Hepatocyte (in vitro differentiated cells): ENCODE measurements around the gene ASL. TPM values are rescaled to one million over a fixed set of nuclear protein-coding genes. Genes with fewer than 3 reads are reported as not detected.
"Not testable (repeated sequence)": the region's sequence is repeated elsewhere in the genome, so short reads cannot be mapped to it uniquely, and the experiment has no call there.

Source experiments
- DNase-seq: peaks from one replicate; pipeline ENCODE4 v3.0.0-alpha.2; 2016; ENCODE audit warnings: low spot score
- H2AFZ ChIP-seq: fragments of 200-600 bp; sonication (generic); 2 replicates; pipeline ENCODE4 v1.6.0; 2016; ENCODE audit warnings: antibody characterized with exemption, mild to moderate bottlenecking
- H3K27ac ChIP-seq: fragments of 200-600 bp; sonication (generic); 2 replicates; pipeline ENCODE4 v1.5.1; 2016; ENCODE audit warnings: mild to moderate bottlenecking
- H3K27me3 ChIP-seq: fragments of 200-600 bp; sonication (generic); 2 replicates; pipeline ENCODE4 v1.6.1; 2016
- H3K36me3 ChIP-seq: fragments of 200-600 bp; sonication (generic); replicated peaks from 2 replicates; pipeline ENCODE4 v1.5.1; 2016; ENCODE audit warnings: low read depth; ENCODE audit not compliant: insufficient read depth
- H3K4me1 ChIP-seq: fragments of 200-600 bp; sonication (generic); 2 replicates; pipeline ENCODE4 v1.5.1; 2016; ENCODE audit warnings: mild to moderate bottlenecking, moderate library complexity; ENCODE audit not compliant: insufficient read depth
- H3K4me2 ChIP-seq: fragments of 200-600 bp; sonication (generic); 2 replicates; pipeline ENCODE4 v1.6.0; 2016
- H3K4me3 ChIP-seq: fragments of 200-600 bp; sonication (generic); 2 replicates; pipeline ENCODE4 v1.5.1; 2016; ENCODE audit warnings: mild to moderate bottlenecking
- H3K79me2 ChIP-seq: fragments of 200-600 bp; sonication (generic); 2 replicates; pipeline ENCODE4 v1.6.0; 2017; ENCODE audit warnings: mild to moderate bottlenecking
- H3K9me2 ChIP-seq: fragments of 200-600 bp; sonication (generic); replicated peaks from 2 replicates; pipeline ENCODE4 v1.6.0; 2017; ENCODE audit warnings: mild to moderate bottlenecking; ENCODE audit not compliant: insufficient read depth
- H3K9me3 ChIP-seq: fragments of 200-600 bp; sonication (generic); 2 replicates; pipeline ENCODE4 v1.5.1; 2016; ENCODE audit warnings: low read depth, mild to moderate bottlenecking
- H4K20me1 ChIP-seq: fragments of 200-600 bp; sonication (generic); 2 replicates; pipeline ENCODE4 v1.6.0; 2016; ENCODE audit warnings: mild to moderate bottlenecking; ENCODE audit not compliant: insufficient read depth, poor library complexity, severe bottlenecking
- EZH2 ChIP-seq: fragments of 200-600 bp; sonication (generic); IDR thresholded peaks from 2 replicates; pipeline ENCODE4 v1.6.1; 2016; ENCODE audit warnings: antibody characterized with exemption, mild to moderate bottlenecking, borderline replicate concordance
- EZH2phosphoT487 ChIP-seq: fragments of 200-600 bp; sonication (generic); IDR thresholded peaks from one replicate; pipeline ENCODE4 v1.6.1; 2018; ENCODE audit warnings: antibody characterized with exemption, mild to moderate bottlenecking, low read depth, moderate library complexity; ENCODE audit not compliant: unreplicated experiment, severe bottlenecking
- WGBS: methylation state at CpG from one replicate; pipeline ENCODE4 v1.1.6; 2016; ENCODE audit warnings: low lambda C conversion rate; ENCODE audit errors: missing lambda C conversion rate; 5-methylcytosine and 5-hydroxymethylcytosine counted together
- polyA plus RNA-seq: library from polyadenylated mRNA; unstranded; fragments of >200 nt; fragmentation: Nextera tagmentation; extraction: Ambion mirVana; gene quantifications from 2 replicates; pipeline ENCODE4 v1.2.1, GENCODE V29; 2016
- total RNA-seq: library from RNA; depleted of rRNA; stranded (reverse); fragments of >200 nt; gene quantifications from 2 replicates; pipeline ENCODE4 v1.2.3, GENCODE V29; 2014
- TF ChIP-seq, protein P1 (sequence below): fragments of 200-600 bp; sonication (generic); IDR thresholded peaks from 2 replicates; pipeline ENCODE4 v1.5.1; 2016; ENCODE audit warnings: antibody characterized with exemption, mild to moderate bottlenecking; ENCODE audit not compliant: poor library complexity

ASL gene
- total and polyA plus RNA-seq, 2 experiments from 2014 or later: 98.5 to 109 TPM

DNA sequence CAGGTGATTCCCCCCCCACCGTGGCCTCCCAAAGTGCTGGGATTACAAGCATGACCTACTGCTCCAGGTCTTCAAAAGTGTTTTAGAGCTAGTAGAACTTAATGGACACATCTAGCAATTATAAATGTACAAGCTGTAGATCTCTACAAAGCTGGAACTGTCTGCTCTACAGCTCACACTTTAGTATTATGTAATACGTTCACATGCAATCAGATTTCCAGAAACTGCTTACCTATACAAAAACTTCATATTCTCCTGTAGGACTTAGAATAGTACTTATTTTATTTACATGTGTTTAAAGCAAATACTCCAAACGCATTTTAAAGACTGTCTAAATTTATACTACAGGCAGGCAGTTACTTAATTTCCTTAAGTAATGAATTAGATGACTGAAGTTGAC is 39.2 kb upstream of the ASL start:
- Histone ChIP-seq H3K27ac (no peak overlapping the region), H4K20me1 (no peaks in the 10 kb centered on the region), H3K9me3 (no peaks in the 10 kb centered on the region)

DNA sequence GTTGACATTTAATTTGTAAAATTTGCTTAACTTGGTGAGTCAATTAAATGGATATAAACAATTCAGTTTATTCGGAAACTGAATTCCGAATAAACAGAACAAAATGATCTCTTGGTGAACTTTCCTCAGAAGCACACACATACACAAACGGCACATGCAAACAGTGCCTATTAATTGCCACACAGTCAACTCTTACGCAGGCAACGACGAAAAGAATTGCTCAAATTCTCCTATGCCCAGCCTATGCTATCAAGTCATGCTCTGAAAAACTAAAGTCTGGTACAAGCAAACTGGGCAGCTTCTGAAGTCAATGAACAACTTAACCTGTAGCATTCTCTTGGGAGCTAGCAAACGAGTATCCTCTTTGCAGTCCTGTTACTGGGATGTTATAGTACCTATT is 38.8 kb upstream of the ASL start:
- no peak for TF ChIP-seq EZH2phosphoT487
- TF ChIP-seq, protein P1, sequence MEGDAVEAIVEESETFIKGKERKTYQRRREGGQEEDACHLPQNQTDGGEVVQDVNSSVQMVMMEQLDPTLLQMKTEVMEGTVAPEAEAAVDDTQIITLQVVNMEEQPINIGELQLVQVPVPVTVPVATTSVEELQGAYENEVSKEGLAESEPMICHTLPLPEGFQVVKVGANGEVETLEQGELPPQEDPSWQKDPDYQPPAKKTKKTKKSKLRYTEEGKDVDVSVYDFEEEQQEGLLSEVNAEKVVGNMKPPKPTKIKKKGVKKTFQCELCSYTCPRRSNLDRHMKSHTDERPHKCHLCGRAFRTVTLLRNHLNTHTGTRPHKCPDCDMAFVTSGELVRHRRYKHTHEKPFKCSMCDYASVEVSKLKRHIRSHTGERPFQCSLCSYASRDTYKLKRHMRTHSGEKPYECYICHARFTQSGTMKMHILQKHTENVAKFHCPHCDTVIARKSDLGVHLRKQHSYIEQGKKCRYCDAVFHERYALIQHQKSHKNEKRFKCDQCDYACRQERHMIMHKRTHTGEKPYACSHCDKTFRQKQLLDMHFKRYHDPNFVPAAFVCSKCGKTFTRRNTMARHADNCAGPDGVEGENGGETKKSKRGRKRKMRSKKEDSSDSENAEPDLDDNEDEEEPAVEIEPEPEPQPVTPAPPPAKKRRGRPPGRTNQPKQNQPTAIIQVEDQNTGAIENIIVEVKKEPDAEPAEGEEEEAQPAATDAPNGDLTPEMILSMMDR: no peak
- TF ChIP-seq EZH2: no peak
- no peaks in the 10 kb centered on the region for H3K36me3 ChIP-seq
- H3K27me3 ChIP-seq: no peaks in the 10 kb centered on the region
- H3K9me3 ChIP-seq: no peaks in the 10 kb centered on the region
- H2AFZ ChIP-seq: no peak overlapping the region
- no peaks in the 10 kb centered on the region for H3K79me2 ChIP-seq
- H3K4me2 ChIP-seq: no peak overlapping the region
- DNase-seq: no peak
- WGBS: 89% methylated on average over 7 of the region's 7 CpGs
- no peak overlapping the region for H3K27ac ChIP-seq
- H4K20me1 ChIP-seq: no peaks in the 10 kb centered on the region
- no peak overlapping the region for H3K4me3 ChIP-seq
- no peaks in the 10 kb centered on the region for H3K4me1 ChIP-seq
- H3K9me2 ChIP-seq: no peaks in the 10 kb centered on the region

More for the DNA sequence above, 39.2 kb upstream of the ASL start:
- Histone ChIP-seq H3K4me3 (no peak overlapping the region), H3K27me3 (no peaks in the 10 kb centered on the region), H2AFZ (no peak overlapping the region), H3K36me3 (no peaks in the 10 kb centered on the region), H3K4me2 (no peak overlapping the region), H3K4me1 (no peaks in the 10 kb centered on the region), H3K9me2 (no peaks in the 10 kb centered on the region), H3K79me2 (no peaks in the 10 kb centered on the region)
- DNase-seq: no peak
- 81% methylated on average over 3 of the region's 3 CpGs for WGBS
- TF ChIP-seq EZH2: no peak

DNA sequence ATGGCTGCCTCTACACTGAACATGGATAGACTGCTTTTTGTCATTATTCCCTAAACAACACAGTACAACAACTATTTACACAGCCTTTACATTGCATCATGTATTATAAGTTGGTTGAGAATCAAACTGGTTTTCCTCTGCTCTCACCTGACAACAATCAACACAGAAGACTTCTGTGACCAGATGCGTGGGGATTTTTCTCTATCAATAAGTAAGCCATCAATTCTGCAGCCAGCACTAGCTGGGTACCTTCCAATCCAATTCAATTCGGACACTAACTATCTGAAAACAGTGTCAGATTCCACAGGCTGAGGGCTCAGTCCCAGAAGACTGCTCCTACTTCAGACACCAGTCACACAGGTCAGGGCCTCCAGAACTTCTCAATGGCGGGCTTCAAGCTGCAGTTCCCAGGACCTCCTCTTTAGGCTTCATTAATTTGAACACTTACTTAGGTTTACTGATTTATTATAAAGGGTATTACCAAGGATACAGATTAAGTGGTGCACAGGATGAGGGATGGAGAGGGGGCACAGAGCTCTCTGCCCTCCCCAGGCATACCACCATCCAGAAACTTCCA is 36.4 kb upstream of the ASL start:
- no peaks in the 10 kb centered on the region for H4K20me1 ChIP-seq
- no peak for TF ChIP-seq EZH2phosphoT487
- TF ChIP-seq, protein P1: no peak
- no peak for TF ChIP-seq EZH2
- H3K27me3 ChIP-seq: no peaks in the 10 kb centered on the region
- no peak overlapping the region for H2AFZ ChIP-seq
- DNase-seq: no peak
- no peak overlapping the region for H3K4me2 ChIP-seq
- H3K27ac ChIP-seq: no peak overlapping the region
- peaks cover 5% of the 10 kb centered on the region for H3K4me1 ChIP-seq
- H3K79me2 ChIP-seq: no peaks in the 10 kb centered on the region
- WGBS: 84% methylated on average over 3 of the region's 3 CpGs
- no peaks in the 10 kb centered on the region for H3K9me2 ChIP-seq
- H3K4me3 ChIP-seq: no peak overlapping the region
- no peaks in the 10 kb centered on the region for H3K9me3 ChIP-seq
- no peaks in the 10 kb centered on the region for H3K36me3 ChIP-seq

DNA sequence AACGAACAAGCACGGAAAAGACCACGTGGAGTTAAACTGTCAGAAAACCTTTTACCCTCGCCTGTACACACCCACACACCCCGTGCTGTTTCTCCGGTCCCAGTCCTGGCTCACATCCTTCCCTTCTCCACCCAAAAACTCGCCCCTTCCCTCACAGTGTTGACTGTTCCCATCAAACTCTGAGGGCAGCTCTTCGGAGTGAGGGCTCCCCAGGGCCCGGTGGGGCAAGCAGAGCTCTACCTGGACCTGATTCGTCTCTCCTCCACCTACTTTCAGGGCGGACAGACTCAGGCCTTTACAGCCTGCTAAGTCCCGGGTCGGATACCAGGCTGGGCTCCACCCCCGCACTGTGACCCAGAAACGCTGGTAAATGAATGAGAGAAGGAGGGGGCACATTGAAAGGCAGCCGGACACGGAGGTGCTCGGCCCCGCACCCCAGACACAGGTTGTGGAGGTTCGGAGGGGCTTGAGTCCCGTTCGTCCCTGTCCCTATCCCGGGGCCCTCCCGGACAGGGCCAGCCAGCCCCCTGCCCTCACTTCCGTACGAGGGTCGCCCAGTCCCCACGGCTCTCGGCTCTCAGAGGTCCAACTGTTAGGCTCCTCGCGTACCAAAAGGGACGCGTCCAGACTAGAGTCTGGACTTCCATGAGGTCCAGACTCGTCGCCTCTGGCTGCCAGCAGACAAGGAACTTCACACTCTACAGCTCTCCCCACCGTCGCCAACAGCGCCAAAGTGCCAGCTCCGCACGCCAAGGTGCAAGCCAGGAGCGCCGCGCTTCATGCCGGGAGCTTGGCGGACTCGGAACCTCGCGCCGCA is 31.7 kb upstream of the ASL start:
- no peak overlapping the region for H3K27ac ChIP-seq
- no peaks in the 10 kb centered on the region for H3K9me2 ChIP-seq
- H4K20me1 ChIP-seq: no peaks in the 10 kb centered on the region
- peak overlapping the region; percentile 81 for H2AFZ ChIP-seq
- H3K4me1 ChIP-seq: peaks cover 5% of the 10 kb centered on the region
- H3K36me3 ChIP-seq: no peaks in the 10 kb centered on the region
- H3K27me3 ChIP-seq: no peaks in the 10 kb centered on the region
- peak overlapping the region; percentile 12 for H3K4me3 ChIP-seq
- TF ChIP-seq, protein P1: no peak
- TF ChIP-seq EZH2: no peak
- no peak for TF ChIP-seq EZH2phosphoT487
- peak; percentile 69 for DNase-seq
- no peaks in the 10 kb centered on the region for H3K79me2 ChIP-seq
- H3K4me2 ChIP-seq: peak overlapping the region; percentile 93
- 10% methylated on average over 48 of the region's 49 CpGs for WGBS
- no peaks in the 10 kb centered on the region for H3K9me3 ChIP-seq

DNA sequence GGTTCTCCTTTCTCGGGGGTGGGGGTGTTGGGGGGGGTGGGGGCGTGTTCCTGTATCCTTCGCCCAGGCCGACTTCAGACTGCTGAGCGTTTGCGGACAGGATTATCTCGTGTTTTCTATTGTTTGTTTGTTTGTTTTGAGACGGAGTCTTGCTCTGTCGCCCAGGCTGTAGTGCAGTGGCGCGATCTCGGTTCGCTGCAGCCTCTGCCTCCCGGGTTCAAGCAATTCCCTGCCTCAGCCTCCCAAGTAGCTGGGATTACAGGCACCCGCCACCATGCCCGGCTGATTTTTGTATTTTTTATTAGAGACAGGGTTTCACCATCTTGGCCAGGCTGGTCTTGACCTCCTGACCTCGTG is 31.1 kb upstream of the ASL start:
- Histone ChIP-seq H3K4me3 (peak overlapping the region; percentile 12), H3K4me2 (peak overlapping the region; percentile 93), H2AFZ (peak overlapping the region; percentile 81)
- not testable (repeated sequence) for H4K20me1 ChIP-seq, H3K36me3 ChIP-seq, H3K9me3 ChIP-seq, DNase-seq, H3K4me1 ChIP-seq, H3K79me2 ChIP-seq, H3K27me3 ChIP-seq, H3K27ac ChIP-seq, H3K9me2 ChIP-seq
- WGBS: 18% methylated on average over 17 of the region's 17 CpGs
